Endothelial cell of umbilical vein (primary cell): Measurements from ENCODE around the gene PNKD. TPM values are rescaled to one million over a fixed set of nuclear protein-coding genes. Genes with fewer than 3 reads are reported as not detected.

ENCODE experiments used
- BruUV-seq: library from RNA; stranded (reverse); fragments of 400-500 nt; replicated peaks from 2 replicates; lab custom pipeline; 2021; lab: Mats Ljungman, UMichigan
- CTCF ChIA-PET: fragments of 300-600, 350-600 bp; sonication (Branson Sonifier 250); formaldehyde crosslinking; loops from one replicate; lab custom pipeline; 2021; ENCODE audit warnings: antibody characterized with exemption, inconsistent platforms; lab: Charles Lee
- POLR2A ChIA-PET: fragments of 300-600, 350-600 bp; sonication (Branson Sonifier 250); formaldehyde crosslinking; loops from one replicate; lab custom pipeline; 2021; ENCODE audit warnings: antibody characterized with exemption, inconsistent platforms; lab: Charles Lee
- DNase-seq: peaks from one replicate; pipeline ENCODE4 v3.0.0-alpha.2; 2011; ENCODE audit warnings: low read depth, low spot score
- FAIRE-seq: peaks from 2 replicates; lab custom pipeline; 2011; peaks lifted over from hg19 to GRCh38; lab: Jason Lieb, UNC
- H2AFZ ChIP-seq: 2 replicates; pipeline ENCODE4 v1.6.0; 2012; ENCODE audit warnings: low read depth, low read length, control low read depth, inconsistent platforms
- H3K27ac ChIP-seq: 2 replicates; pipeline ENCODE4 v1.5.1; 2011; ENCODE audit warnings: low read depth, mild to moderate bottlenecking, control low read depth, low read length, moderate library complexity; ENCODE audit not compliant: insufficient read depth
- H3K27me3 ChIP-seq, 2 experiments: 2 replicates each; pipeline versions ENCODE4 v1.6.0 to v1.6.1; 2011; ENCODE audit warnings: low read length in 2 of 2, mixed read lengths in 1 of 2; ENCODE audit not compliant: control insufficient read depth in 2 of 2, insufficient read depth in 2 of 2
- H3K36me3 ChIP-seq, 2 experiments: 2 replicates in 1 of 2; 3 replicates in 1 of 2; pipeline ENCODE4 v1.5.1; 2011; ENCODE audit warnings: low read length in 2 of 2, mild to moderate bottlenecking in 1 of 2, moderate library complexity in 1 of 2; ENCODE audit not compliant: control insufficient read depth in 2 of 2, insufficient read depth in 2 of 2; ENCODE audit errors: extremely low read depth in 1 of 2
- H3K4me1 ChIP-seq: 3 replicates; pipeline ENCODE4 v1.5.1; 2011; ENCODE audit warnings: mild to moderate bottlenecking, low read length; ENCODE audit not compliant: control insufficient read depth, insufficient read depth; ENCODE audit errors: extremely low read depth
- H3K4me2 ChIP-seq: 2 replicates; pipeline ENCODE4 v1.6.1; 2011; ENCODE audit warnings: low read length, control low read depth, mixed read lengths; ENCODE audit not compliant: insufficient read depth
- H3K4me3 ChIP-seq, 3 experiments: fragments of 200-600 bp in 1 of 3; sonication (generic), shearing (Covaris generic) in 1 of 3; replicated peaks in 1 of 3; 2 replicates each; pipeline ENCODE4 v1.5.1; 2011 to 2016; ENCODE audit warnings: control low read depth in 3 of 3, low read length in 3 of 3, mild to moderate bottlenecking in 2 of 3, inconsistent platforms in 1 of 3, low read depth in 1 of 3, moderate library complexity in 1 of 3; ENCODE audit not compliant: insufficient read depth in 1 of 3
- H3K79me2 ChIP-seq: 2 replicates; pipeline ENCODE4 v1.6.0; 2012; ENCODE audit warnings: low read length, inconsistent platforms; ENCODE audit not compliant: control insufficient read depth, insufficient read depth
- H3K9ac ChIP-seq: replicated peaks from 2 replicates; pipeline ENCODE3; 2011; ENCODE audit warnings: low read length, control low read depth; ENCODE audit not compliant: insufficient read depth; ENCODE audit errors: extremely low read depth
- H3K9me1 ChIP-seq: replicated peaks from 3 replicates; pipeline ENCODE4 v1.6.0; 2011; ENCODE audit warnings: mild to moderate bottlenecking, low read length; ENCODE audit not compliant: control insufficient read depth, insufficient read depth; ENCODE audit errors: extremely low read depth
- H3K9me3 ChIP-seq: replicated peaks from 2 replicates; pipeline ENCODE4 v1.5.1; 2012; ENCODE audit warnings: low read length, inconsistent platforms; ENCODE audit not compliant: control insufficient read depth, insufficient read depth
- H4K20me1 ChIP-seq: replicated peaks from 2 replicates; pipeline ENCODE3; 2011; ENCODE audit warnings: mild to moderate bottlenecking, low read length; ENCODE audit not compliant: control insufficient read depth, insufficient read depth; ENCODE audit errors: extremely low read depth
- CTCF ChIP-seq, 2 donors: IDR thresholded peaks; 1 replicate in 1 of 2; 2 replicates in 1 of 2; pipeline ENCODE4 v1.5.1; 2011; ENCODE audit warnings: low read length in 2 of 2, mild to moderate bottlenecking in 2 of 2, moderate library complexity in 2 of 2, control low read depth in 1 of 2, inconsistent platforms in 1 of 2, low read depth in 1 of 2; ENCODE audit not compliant: insufficient read depth in 1 of 2; ENCODE audit errors: extremely low read depth in 1 of 2
- EZH2 ChIP-seq: IDR thresholded peaks from 2 replicates; pipeline ENCODE4 v1.6.1; 2012; ENCODE audit warnings: borderline replicate concordance, low read depth, mild to moderate bottlenecking, moderate library complexity, low read length, inconsistent platforms; ENCODE audit not compliant: severe bottlenecking
- FOS ChIP-seq: IDR thresholded peaks from 2 replicates; pipeline ENCODE4 v1.6.1; 2011; ENCODE audit warnings: mild to moderate bottlenecking, low read length, moderate library complexity, borderline replicate concordance; ENCODE audit not compliant: insufficient read depth
- GATA2 ChIP-seq: IDR thresholded peaks from 2 replicates; pipeline ENCODE4 v1.7.0; 2011; ENCODE audit warnings: low read depth, mild to moderate bottlenecking, moderate library complexity, mixed read lengths, low read length; ENCODE audit not compliant: insufficient read length, insufficient read depth
- JUN ChIP-seq: IDR thresholded peaks from 2 replicates; pipeline ENCODE4 v1.6.1; 2011; ENCODE audit warnings: borderline replicate concordance, low read depth; ENCODE audit not compliant: insufficient read length, insufficient read depth
- MAX ChIP-seq: IDR thresholded peaks from 2 replicates; pipeline ENCODE4 v1.6.1; 2011; ENCODE audit not compliant: insufficient read depth, insufficient read length
- MYC ChIP-seq: IDR thresholded peaks from one replicate; pipeline ENCODE4 v1.6.1; 2011; ENCODE audit warnings: mild to moderate bottlenecking, low read depth, low read length
- POLR2A ChIP-seq: IDR thresholded peaks from 2 replicates; pipeline ENCODE4 v1.6.1; 2012; ENCODE audit warnings: low read depth, mild to moderate bottlenecking, control low read depth, low read length
- POLR2AphosphoS5 ChIP-seq: IDR thresholded peaks from 2 replicates; pipeline ENCODE4 v1.6.1; 2012; ENCODE audit warnings: low read depth, mild to moderate bottlenecking, control low read depth, low read length, moderate library complexity; ENCODE audit not compliant: insufficient read depth
- dilution Hi-C: fragments of 300-500 bp; cut with MboI; formaldehyde crosslinking; loops from one replicate; pipeline ENCODE4 v1.15.0; 2019; ENCODE audit warnings: low sequenced_read_pairs; ENCODE audit not compliant: extremely low pct_ligation_motif_present
- intact Hi-C: fragments of 100-400 bp; cut with micrococcal nuclease; formaldehyde crosslinking; loops from one replicate; pipeline ENCODE4 v1.10.0; 2022
- polyA plus RNA-seq, 4 experiments: library from polyadenylated mRNA; depleted of rRNA in 3 of 4; stranded (reverse) in 3 of 4; unstranded in 1 of 4; fragments of >200 nt; gene quantifications; 2 replicates each; pipeline versions ENCODE4 v1.2.1 to v1.2.3, GENCODE V29; 2011 to 2012; ENCODE audit warnings: missing spikeins in 1 of 4
- total RNA-seq: library from RNA; stranded (reverse); gene quantifications from 2 replicates; pipeline ENCODE4 v1.2.3, GENCODE V29; 2021

Gene PNKD
- total and polyA plus RNA-seq, 2 donors (not counting 3 experiments of a cell fraction or from before 2014, with no cell fraction given), result 56.1 to 88.3 TPM

- no peak for TF ChIP-seq MYC
- TF ChIP-seq MAX, result no peak
- no peak for TF ChIP-seq EZH2
- no peak for TF ChIP-seq POLR2AphosphoS5
- TF ChIP-seq POLR2A, result no peak
- no peak for TF ChIP-seq CTCF (IDR thresholded peaks at IDR 0.05; ENCODE audit: extremely low read depth in 1 of 2, insufficient read depth in 1 of 2, low read depth in 1 of 2, low read length in 2 of 2)
- no peak for TF ChIP-seq JUN
- no peak for TF ChIP-seq GATA2
- TF ChIP-seq FOS, result no peak
- Histone ChIP-seq H3K36me3 (peaks cover 24 to 76% of the 10 kb centered on the region in 2 experiments), H3K9me1 (no peaks in the 10 kb centered on the region), H3K4me3 (no peak overlapping the region), H3K4me2 (no peak overlapping the region), H3K79me2 (peaks cover 15% of the 10 kb centered on the region), H4K20me1 (no peaks in the 10 kb centered on the region), H3K27me3 (no peaks in the 10 kb centered on the region), H3K9ac (no peak overlapping the region), H3K9me3 (no peaks in the 10 kb centered on the region), H3K4me1 (peaks cover 10% of the 10 kb centered on the region), H3K27ac (no peak overlapping the region), H2AFZ (no peak overlapping the region)
- dilution Hi-C loops (no loop called here), intact Hi-C loops (no loop called here)
- DNase-seq, result no peak
- POLR2A ChIA-PET, result no interaction called here
- no peak for FAIRE-seq
- CTCF ChIA-PET, result no interaction called here
- BruUV-seq, result no TSS peak
Observed at GRCh38 chr2:218277921-218278320, 7.6 kb downstream of the PNKD start.
